ENCODE measurements around the gene UQCRQ. TPM values are rescaled to one million over a fixed set of nuclear protein-coding genes. Genes with fewer than 3 reads are reported as not detected.

UQCRQ gene
- total RNA-seq, 1 donor from 2014 or later = 400 TPM

DNA sequence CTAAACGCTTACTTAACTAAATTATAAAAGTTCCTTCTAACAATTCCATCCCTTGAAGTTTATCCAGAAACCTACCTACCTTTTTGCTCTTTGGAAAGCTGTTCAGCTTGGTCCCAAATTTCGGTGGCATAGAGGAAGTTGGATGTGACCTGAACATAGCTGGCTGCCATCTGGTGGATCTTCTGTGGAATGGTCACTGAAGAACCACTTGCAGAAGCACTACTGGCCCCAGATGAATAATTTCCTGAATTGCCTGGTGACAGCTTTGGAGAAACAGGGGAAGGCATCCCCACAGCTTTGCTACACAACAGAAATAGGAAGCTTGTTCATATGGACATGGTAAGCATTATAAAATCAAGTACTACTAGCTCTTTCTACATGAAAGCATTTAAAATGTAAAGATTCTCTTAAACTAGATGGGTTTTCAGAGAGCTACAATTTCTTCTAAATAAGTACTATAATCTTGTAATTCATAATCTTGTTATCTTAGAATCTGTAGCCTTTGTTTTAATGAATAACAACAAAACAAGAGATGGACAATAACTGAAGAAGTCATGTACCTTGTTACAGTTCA, 16.9 kb downstream of the UQCRQ start:
- intact Hi-C loops (cut with micrococcal nuclease) = loop anchor here (1.0 to 5.0 kb wide), 2 partner anchors 53 to 496 kb away; partner anchors contain the start of gene SHROOM1
- DNase-seq (ENCODE audit: low spot score) = no peak
- H3K27me3 Mint-ChIP-seq (ENCODE audit: low read depth) = no peaks in the 10 kb centered on the region
- no peak overlapping the region for H3K27ac Mint-ChIP-seq
- no peak overlapping the region for H3K4me3 Mint-ChIP-seq (ENCODE audit: low read depth)
- peaks cover 70% of the 10 kb centered on the region for H3K36me3 Mint-ChIP-seq (ENCODE audit: low read depth)
- H3K9me3 Mint-ChIP-seq = no peaks in the 10 kb centered on the region
- H3K4me1 Mint-ChIP-seq (ENCODE audit: low read depth) = peaks cover 9% of the 10 kb centered on the region

DNA sequence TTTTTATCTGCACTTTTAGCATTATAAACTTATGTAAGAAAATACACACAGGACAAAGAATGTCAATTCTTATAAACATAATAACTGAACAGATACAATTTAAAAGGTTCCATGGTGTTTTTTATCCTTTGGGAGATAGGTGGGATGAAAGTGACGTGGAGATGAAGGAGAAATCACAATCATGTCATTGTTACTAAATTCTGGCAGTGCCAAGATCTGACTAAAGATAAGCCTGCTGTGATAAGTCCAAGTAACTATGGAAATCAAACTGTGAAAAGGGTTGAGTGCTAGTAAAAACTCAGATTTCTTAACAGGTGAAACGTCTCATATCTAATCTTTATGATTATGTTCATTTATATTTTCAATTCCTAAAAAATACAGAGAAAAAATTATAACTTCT, 18.1 kb downstream of the UQCRQ start:
- intact Hi-C loops (cut with micrococcal nuclease) = loop anchor here (5.0 kb wide), 1 partner anchor 497 kb away; no protein-coding TSS in a partner anchor
- H3K27ac Mint-ChIP-seq = no peak overlapping the region
- peaks cover 71% of the 10 kb centered on the region for H3K36me3 Mint-ChIP-seq (ENCODE audit: low read depth)
- H3K4me1 Mint-ChIP-seq (ENCODE audit: low read depth) = peaks cover 9% of the 10 kb centered on the region
- H3K27me3 Mint-ChIP-seq (ENCODE audit: low read depth) = no peaks in the 10 kb centered on the region
- DNase-seq (ENCODE audit: low spot score) = no peak
- H3K9me3 Mint-ChIP-seq = no peaks in the 10 kb centered on the region
- no peak overlapping the region for H3K4me3 Mint-ChIP-seq (ENCODE audit: low read depth)

DNA sequence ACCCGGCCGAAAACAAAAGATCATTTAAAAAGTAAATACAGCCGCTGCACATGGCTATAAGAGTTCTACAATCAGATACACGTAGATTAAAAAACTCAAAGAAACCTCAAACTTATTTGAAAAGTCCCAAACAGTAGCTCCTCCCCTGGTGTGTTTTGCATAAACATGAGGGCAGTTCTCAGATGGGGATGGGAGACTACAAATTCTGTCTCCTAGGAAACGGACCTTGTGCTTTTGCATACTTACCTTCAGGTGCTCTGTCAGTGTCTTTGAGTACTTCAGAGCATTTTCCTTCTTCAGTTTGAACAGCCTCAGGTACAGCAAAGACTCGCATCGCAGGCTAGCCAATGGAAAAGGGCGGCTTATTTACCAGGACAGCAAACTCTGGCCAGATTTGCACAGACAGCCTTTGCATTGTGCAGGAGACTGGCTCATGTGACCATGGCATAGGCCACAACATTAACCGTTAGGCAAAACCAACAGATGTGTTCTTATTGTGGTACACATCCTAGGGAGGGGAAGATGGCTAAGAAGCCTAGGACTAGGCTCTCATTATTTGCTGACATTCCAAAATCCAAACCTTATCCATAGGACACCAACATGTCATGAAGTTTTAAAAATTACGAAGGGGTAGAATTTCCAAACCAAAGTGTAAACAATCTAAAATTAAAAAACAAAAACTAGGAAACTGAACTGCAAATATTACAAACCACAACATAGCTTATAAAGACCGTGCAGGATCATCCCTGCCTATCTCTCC, 19.8 kb downstream of the UQCRQ start:
- intact Hi-C loops (cut with micrococcal nuclease) = no loop called here
- H3K27ac Mint-ChIP-seq = no peak overlapping the region
- peaks cover 67% of the 10 kb centered on the region for H3K36me3 Mint-ChIP-seq (ENCODE audit: low read depth)
- no peaks in the 10 kb centered on the region for H3K9me3 Mint-ChIP-seq
- H3K27me3 Mint-ChIP-seq (ENCODE audit: low read depth) = no peaks in the 10 kb centered on the region
- H3K4me1 Mint-ChIP-seq (ENCODE audit: low read depth) = peaks cover 9% of the 10 kb centered on the region
- DNase-seq (ENCODE audit: low spot score) = no peak
- no peak overlapping the region for H3K4me3 Mint-ChIP-seq (ENCODE audit: low read depth)

DNA sequence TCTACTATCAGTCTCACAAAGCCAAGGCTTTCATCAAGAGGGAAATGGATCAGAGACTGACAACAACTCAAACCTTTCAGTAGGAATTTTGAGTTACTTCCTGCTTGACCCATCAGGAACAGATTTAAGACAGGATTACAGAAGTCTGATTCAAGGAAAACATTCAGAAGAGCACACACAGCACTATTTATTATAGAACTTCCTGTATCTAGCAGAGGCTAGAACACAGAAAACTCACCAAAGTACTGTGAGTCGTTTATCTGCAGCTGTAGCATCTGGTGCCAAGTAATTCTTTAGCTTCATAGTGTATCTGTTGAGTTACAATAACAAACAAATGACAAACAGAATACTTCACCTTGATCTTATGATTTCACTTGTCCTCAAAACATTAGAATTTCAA, 20.8 kb downstream of the UQCRQ start:
- no peak overlapping the region for H3K4me3 Mint-ChIP-seq (ENCODE audit: low read depth)
- H3K27me3 Mint-ChIP-seq (ENCODE audit: low read depth) = no peaks in the 10 kb centered on the region
- no peak overlapping the region for H3K27ac Mint-ChIP-seq
- no peak for DNase-seq (ENCODE audit: low spot score)
- peaks cover 9% of the 10 kb centered on the region for H3K4me1 Mint-ChIP-seq (ENCODE audit: low read depth)
- H3K36me3 Mint-ChIP-seq (ENCODE audit: low read depth) = peaks cover 70% of the 10 kb centered on the region
- intact Hi-C loops (cut with micrococcal nuclease) = no loop called here
- H3K9me3 Mint-ChIP-seq = no peaks in the 10 kb centered on the region

DNA sequence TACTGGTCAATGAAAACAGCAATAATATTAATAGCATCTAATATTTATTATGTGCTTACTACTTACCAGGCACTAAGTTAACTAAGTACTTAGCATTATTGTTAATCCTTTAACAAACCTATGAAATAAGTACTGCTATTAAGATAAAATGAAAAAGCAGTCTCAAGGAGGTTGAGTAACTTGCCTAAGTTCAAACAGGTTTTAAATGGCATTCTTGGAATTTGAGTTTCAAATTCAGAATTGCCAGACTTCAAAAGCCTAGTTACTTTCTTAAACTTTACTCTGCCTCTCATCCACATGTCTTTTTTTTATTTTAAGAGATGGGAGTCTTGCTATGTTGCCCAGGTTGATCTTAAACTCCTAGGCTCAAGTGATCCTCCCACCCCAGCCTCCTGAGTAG, 23.1 kb downstream of the UQCRQ start:
- intact Hi-C loops (cut with micrococcal nuclease) = no loop called here
- DNase-seq (ENCODE audit: low spot score) = no peak
- Mint-ChIP-seq H3K27ac (no peak overlapping the region), H3K4me3 (ENCODE audit: low read depth) (no peak overlapping the region), H3K27me3 (ENCODE audit: low read depth) (no peaks in the 10 kb centered on the region), H3K4me1 (ENCODE audit: low read depth) (peaks cover 4% of the 10 kb centered on the region), H3K9me3 (no peaks in the 10 kb centered on the region), H3K36me3 (ENCODE audit: low read depth) (peaks cover 72% of the 10 kb centered on the region)

DNA sequence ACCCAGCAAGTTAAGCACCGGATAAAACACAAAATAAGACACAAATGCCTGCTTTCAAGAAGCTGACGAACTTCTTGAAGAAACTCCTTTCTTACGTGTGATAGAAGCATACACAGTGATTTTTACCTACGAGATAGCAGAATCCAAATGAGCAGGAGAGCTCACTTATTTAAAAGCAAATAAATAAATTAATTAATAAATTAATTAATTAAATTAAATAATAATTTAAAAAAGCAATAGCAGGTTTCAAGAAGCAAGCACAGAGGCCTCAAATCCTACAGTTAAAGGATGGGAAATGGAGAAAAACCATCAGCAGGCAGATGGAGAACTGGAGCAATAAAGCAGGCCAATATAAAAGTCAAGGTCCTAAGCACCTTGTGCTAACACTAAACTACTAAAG, 24.4 kb downstream of the UQCRQ start:
- no peak overlapping the region for H3K27ac Mint-ChIP-seq
- H3K4me3 Mint-ChIP-seq (ENCODE audit: low read depth) = no peak overlapping the region
- H3K27me3 Mint-ChIP-seq (ENCODE audit: low read depth) = no peaks in the 10 kb centered on the region
- no peaks in the 10 kb centered on the region for H3K4me1 Mint-ChIP-seq (ENCODE audit: low read depth)
- peaks cover 70% of the 10 kb centered on the region for H3K36me3 Mint-ChIP-seq (ENCODE audit: low read depth)
- H3K9me3 Mint-ChIP-seq = no peaks in the 10 kb centered on the region
- no peak for DNase-seq (ENCODE audit: low spot score)
- intact Hi-C loops (cut with micrococcal nuclease) = no loop called here

DNA sequence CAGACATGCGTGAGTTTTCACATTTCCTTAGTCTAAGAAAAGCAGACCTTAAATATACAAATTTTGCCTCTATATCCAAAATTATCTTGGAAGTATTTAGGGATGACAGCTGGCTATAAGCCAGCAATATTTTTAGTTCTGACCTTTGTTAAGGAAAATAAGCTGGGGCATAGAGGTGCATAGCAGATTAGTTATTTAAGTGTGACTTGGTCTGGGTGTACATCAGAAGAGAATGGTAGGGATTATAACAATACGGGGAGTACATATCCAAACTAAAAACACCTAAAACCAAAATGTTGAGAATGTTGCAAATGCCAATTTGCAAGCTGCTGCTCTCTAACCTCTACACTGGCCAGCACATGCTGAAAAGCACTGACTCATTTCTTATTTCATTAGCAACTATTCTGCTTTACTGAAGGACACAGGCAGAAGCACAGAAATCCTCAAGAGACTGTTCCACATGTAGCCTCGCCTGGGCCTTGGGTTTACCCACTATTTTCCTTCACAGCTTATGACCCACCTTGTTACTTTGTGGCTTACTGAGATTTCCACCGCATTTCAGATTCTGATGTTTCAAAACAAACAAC, 29.4 kb downstream of the UQCRQ start:
- Mint-ChIP-seq H3K27ac (no peak overlapping the region), H3K36me3 (ENCODE audit: low read depth) (peaks cover 66% of the 10 kb centered on the region), H3K4me1 (ENCODE audit: low read depth) (peaks cover 4% of the 10 kb centered on the region)

DNA sequence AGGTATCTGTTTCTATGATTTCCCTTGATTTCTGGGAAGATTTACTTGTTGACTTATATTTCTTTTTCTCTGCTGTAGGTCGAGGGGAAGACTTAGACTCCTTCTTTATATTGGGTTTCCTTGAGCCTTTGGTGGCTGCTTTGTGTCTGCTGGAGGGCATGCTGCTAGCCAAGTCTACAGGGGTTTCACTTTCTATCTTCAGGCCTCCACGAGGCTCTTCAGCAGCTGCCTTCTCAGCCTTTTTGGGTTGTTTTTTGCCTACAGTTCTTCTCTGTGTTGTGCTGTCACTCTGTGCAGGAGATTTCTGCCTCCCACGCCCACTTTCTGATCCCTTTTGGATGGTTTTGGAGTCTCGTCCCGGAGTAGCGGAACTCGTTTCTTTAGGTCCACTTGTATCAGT, 30.2 kb downstream of the UQCRQ start:
- no peak for DNase-seq (ENCODE audit: low spot score)
- Mint-ChIP-seq H3K4me1 (ENCODE audit: low read depth) (peaks cover 4% of the 10 kb centered on the region), H3K9me3 (no peaks in the 10 kb centered on the region), H3K27ac (peak overlapping the region; percentile 54), H3K36me3 (ENCODE audit: low read depth) (peaks cover 67% of the 10 kb centered on the region), H3K4me3 (ENCODE audit: low read depth) (no peak overlapping the region), H3K27me3 (ENCODE audit: low read depth) (no peaks in the 10 kb centered on the region)
- intact Hi-C loops (cut with micrococcal nuclease) = no loop called here

More for the DNA sequence above, 29.4 kb downstream of the UQCRQ start:
- Mint-ChIP-seq H3K27me3 (ENCODE audit: low read depth) (no peaks in the 10 kb centered on the region), H3K4me3 (ENCODE audit: low read depth) (no peak overlapping the region), H3K9me3 (no peaks in the 10 kb centered on the region)
- intact Hi-C loops (cut with micrococcal nuclease) = no loop called here
- no peak for DNase-seq (ENCODE audit: low spot score)

DNA sequence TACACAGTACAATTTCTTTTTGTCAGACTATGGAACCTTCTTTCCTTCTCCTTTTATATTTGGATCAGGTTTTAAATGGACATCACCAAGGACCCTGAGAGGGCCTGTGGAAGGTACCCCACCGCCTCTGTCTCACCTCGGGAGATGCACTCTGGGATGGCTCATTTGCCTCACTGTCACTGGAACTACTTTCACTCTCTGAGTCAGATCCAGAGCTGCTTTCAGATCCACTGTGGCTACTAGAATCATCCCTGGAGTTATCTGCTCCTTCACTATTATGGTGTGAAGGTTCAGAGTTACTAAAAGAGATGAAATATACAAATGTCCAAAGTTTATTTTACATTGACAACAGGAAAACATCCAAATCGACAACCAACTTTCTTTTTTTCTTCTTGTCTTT, 31.7 kb downstream of the UQCRQ start:
- peaks cover 4% of the 10 kb centered on the region for H3K4me1 Mint-ChIP-seq (ENCODE audit: low read depth)
- H3K4me3 Mint-ChIP-seq (ENCODE audit: low read depth) = no peak overlapping the region
- H3K27ac Mint-ChIP-seq = no peak overlapping the region
- H3K9me3 Mint-ChIP-seq = no peaks in the 10 kb centered on the region
- no peak for DNase-seq (ENCODE audit: low spot score)
- no peaks in the 10 kb centered on the region for H3K27me3 Mint-ChIP-seq (ENCODE audit: low read depth)
- intact Hi-C loops (cut with micrococcal nuclease) = no loop called here
- peaks cover 56% of the 10 kb centered on the region for H3K36me3 Mint-ChIP-seq (ENCODE audit: low read depth)

DNA sequence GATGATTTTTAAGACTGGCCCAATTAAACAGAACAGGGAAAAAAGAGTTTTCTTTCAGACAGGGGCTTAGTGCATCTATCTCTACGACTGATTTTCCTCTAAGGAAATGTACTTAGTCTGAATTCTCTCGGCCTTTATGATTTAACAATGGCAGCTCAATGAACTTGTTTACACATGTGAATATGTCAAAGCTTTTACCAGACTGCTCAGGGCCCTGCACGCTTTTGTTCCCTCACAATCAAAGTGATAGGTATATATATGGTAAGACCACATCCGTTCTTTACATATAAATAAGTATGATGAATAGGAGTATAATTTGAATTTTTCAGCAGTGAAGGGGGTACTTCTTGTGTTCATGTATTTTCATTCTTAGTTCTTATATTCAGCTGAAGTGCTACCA, 34.6 kb downstream of the UQCRQ start:
- H3K4me1 Mint-ChIP-seq (ENCODE audit: low read depth) = peaks cover 6% of the 10 kb centered on the region
- peaks cover 47% of the 10 kb centered on the region for H3K36me3 Mint-ChIP-seq (ENCODE audit: low read depth)
- H3K27me3 Mint-ChIP-seq (ENCODE audit: low read depth) = no peaks in the 10 kb centered on the region
- no peak overlapping the region for H3K27ac Mint-ChIP-seq
- no peaks in the 10 kb centered on the region for H3K9me3 Mint-ChIP-seq
- H3K4me3 Mint-ChIP-seq (ENCODE audit: low read depth) = no peak overlapping the region
- DNase-seq (ENCODE audit: low spot score) = no peak
- intact Hi-C loops (cut with micrococcal nuclease) = no loop called here

DNA sequence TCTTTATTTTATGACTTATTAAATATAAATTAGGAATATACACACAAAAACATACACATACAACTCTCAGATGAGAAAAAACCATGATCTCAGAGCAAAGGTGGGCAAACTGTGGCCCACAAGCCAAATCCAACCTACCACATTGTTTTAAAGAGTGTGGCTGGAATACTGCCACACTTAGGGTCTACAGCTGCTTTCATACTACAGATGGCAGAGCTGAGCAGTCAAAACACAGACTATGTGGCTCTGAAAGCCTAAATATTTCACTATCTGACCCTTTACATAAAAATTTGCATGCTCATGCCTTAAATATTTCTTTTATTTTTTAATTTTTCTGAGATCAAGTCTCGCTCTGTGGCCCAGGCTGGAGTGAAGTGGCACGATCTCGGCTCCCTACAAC, 35.3 kb downstream of the UQCRQ start:
- Mint-ChIP-seq H3K4me1 (ENCODE audit: low read depth) (peaks cover 4% of the 10 kb centered on the region), H3K36me3 (ENCODE audit: low read depth) (peaks cover 44% of the 10 kb centered on the region), H3K9me3 (no peaks in the 10 kb centered on the region), H3K27me3 (ENCODE audit: low read depth) (no peaks in the 10 kb centered on the region), H3K4me3 (ENCODE audit: low read depth) (no peak overlapping the region), H3K27ac (no peak overlapping the region)
- DNase-seq (ENCODE audit: low spot score) = no peak
- intact Hi-C loops (cut with micrococcal nuclease) = no loop called here

DNA sequence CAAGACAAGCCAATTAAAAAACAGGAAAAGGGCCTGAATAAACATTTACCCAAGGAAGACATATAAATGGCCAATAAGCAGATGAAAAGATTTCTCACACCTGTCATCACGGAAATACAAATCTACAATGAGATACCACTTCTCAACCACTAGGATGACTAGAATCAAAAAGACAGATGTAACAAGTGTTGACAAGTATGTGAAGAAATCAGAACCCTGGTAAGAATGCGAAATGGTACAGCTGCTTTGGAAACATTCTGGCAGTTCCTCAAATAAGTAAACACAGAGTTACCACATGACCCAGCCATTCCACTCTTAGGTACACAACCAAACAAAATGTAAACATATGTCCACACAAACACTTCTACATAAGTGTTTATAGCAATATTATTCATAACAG, 39.5 kb downstream of the UQCRQ start:
- no peaks in the 10 kb centered on the region for H3K27me3 Mint-ChIP-seq (ENCODE audit: low read depth)
- DNase-seq (ENCODE audit: low spot score) = no peak
- no peak overlapping the region for H3K4me3 Mint-ChIP-seq (ENCODE audit: low read depth)
- H3K9me3 Mint-ChIP-seq = no peaks in the 10 kb centered on the region
- H3K27ac Mint-ChIP-seq = no peak overlapping the region
- peaks cover 42% of the 10 kb centered on the region for H3K36me3 Mint-ChIP-seq (ENCODE audit: low read depth)
- peaks cover 2% of the 10 kb centered on the region for H3K4me1 Mint-ChIP-seq (ENCODE audit: low read depth)
- intact Hi-C loops (cut with micrococcal nuclease) = no loop called here

DNA sequence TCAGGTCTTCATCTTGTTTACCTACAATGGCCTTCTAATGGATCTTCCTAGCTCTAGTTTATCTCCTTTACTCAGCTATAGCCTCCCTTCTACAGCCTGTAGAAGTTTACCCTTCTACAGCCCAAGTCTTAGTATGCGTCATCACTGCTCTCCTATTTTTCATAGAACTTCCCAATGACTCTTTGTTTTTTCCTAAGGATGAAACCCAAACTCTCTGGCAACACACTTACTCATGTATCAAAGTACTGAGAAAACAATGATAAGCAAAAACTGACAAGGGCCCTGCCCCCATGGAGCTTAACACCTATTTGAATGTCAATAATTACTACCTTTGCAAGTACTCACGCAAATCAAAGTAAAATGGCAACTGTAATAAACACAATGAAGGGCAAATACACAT, 40.7 kb downstream of the UQCRQ start:
- intact Hi-C loops (cut with micrococcal nuclease) = no loop called here
- H3K27ac Mint-ChIP-seq = no peak overlapping the region
- H3K4me1 Mint-ChIP-seq (ENCODE audit: low read depth) = peaks cover 2% of the 10 kb centered on the region
- DNase-seq (ENCODE audit: low spot score) = no peak
- peaks cover 47% of the 10 kb centered on the region for H3K36me3 Mint-ChIP-seq (ENCODE audit: low read depth)
- H3K9me3 Mint-ChIP-seq = no peaks in the 10 kb centered on the region
- H3K27me3 Mint-ChIP-seq (ENCODE audit: low read depth) = no peaks in the 10 kb centered on the region
- no peak overlapping the region for H3K4me3 Mint-ChIP-seq (ENCODE audit: low read depth)
